Gastrocnemius medialis (tissue), 4 donors: ENCODE results near the gene PPP2R2B. TPM values are rescaled to one million over a fixed set of nuclear protein-coding genes. Genes with fewer than 3 reads are reported as not detected.

Experiments used
- ATAC-seq, 2 donors: fragments of 150-250 bp; one replicate each; pipeline ENCODE4 v1.9.1; 2016
- DNase-seq, 2 donors: peaks; one replicate each; pipeline ENCODE4 v3.0.0-alpha.2; 2019
- H3K27ac ChIP-seq, 4 donors: fragments of 200-600 bp; sonication (generic); 1 replicate in 1 of 4; 2 replicates in 3 of 4; pipeline ENCODE4 v1.5.1; 2016 to 2018; ENCODE audit warnings: mild to moderate bottlenecking in 2 of 4, moderate library complexity in 1 of 4
- H3K27me3 ChIP-seq, 3 donors: fragments of 200-600 bp; sonication (generic) in 2 of 3; 1 replicate in 1 of 3; 2 replicates in 2 of 3; pipeline versions ENCODE4 v1.5.1 to v1.6.0; 2016 to 2019; ENCODE audit warnings: mild to moderate bottlenecking in 1 of 3, moderate library complexity in 1 of 3
- H3K36me3 ChIP-seq, 2 donors: fragments of 200-600 bp; sonication (generic) in 1 of 2; one replicate each; pipeline ENCODE4 v1.5.1; 2017 to 2018
- H3K4me1 ChIP-seq, 2 donors: fragments of 200-600 bp; sonication (generic) in 1 of 2; one replicate each; pipeline ENCODE4 v1.5.1; 2016 to 2017; ENCODE audit warnings: mild to moderate bottlenecking in 2 of 2
- H3K4me3 ChIP-seq, 4 donors: fragments of 200-600 bp; sonication (generic) in 3 of 4; 1 replicate in 1 of 4; 2 replicates in 3 of 4; pipeline ENCODE4 v1.5.1; 2016 to 2019; ENCODE audit warnings: mild to moderate bottlenecking in 2 of 4
- H3K9me3 ChIP-seq, 3 donors: fragments of 200-600 bp; sonication (generic) in 2 of 3; 1 replicate in 1 of 3; 2 replicates in 2 of 3; pipeline ENCODE4 v1.5.1; 2016 to 2019
- CTCF ChIP-seq, 5 experiments: fragments of 450-650 bp in 3 of 5; fragments of 200-600 bp in 2 of 5; sonication (generic) in 2 of 5; IDR thresholded peaks in 4 of 5; conservative IDR thresholded peaks in 1 of 5; 1 replicate in 4 of 5; 2 replicates in 1 of 5; pipeline ENCODE4 v1.5.1; 2016 to 2019; ENCODE audit warnings: antibody characterized with exemption in 5 of 5, mild to moderate bottlenecking in 3 of 5, moderate library complexity in 3 of 5
- POLR2A ChIP-seq, 2 donors: fragments of 450-650 bp; IDR thresholded peaks; one replicate each; pipeline ENCODE4 v1.6.1; 2017; ENCODE audit warnings: antibody characterized with exemption in 2 of 2, mild to moderate bottlenecking in 2 of 2, moderate library complexity in 2 of 2
- in situ Hi-C, 4 donors: fragments of 200-750 bp; cut with MboI; loops; one replicate each; pipeline versions ENCODE4 v1.15.0 to v1.8.0; 2017; ENCODE audit warnings: low sequenced_read_pairs in 4 of 4
- intact Hi-C: fragments of 100-400 bp; cut with DNase I; formaldehyde crosslinking; loops from one replicate; pipeline ENCODE4 v1.15.1; 2023; ENCODE audit warnings: low total_unique reads
- total RNA-seq, 4 donors: library from RNA; depleted of rRNA; stranded (reverse); fragments of >200 nt; gene quantifications; one replicate each; pipeline versions ENCODE4 v1.1.0 to v1.2.3, GENCODE V29; 2016

The PPP2R2B gene
- total RNA-seq, 4 donors from 2014 or later = 0.04 to 0.76 (median 0.19) TPM; not detected in 1

GRCh38 chr5:146623666-146624065, 254.9 kb downstream of the PPP2R2B start:
- no peak for TF ChIP-seq CTCF (IDR thresholded peaks at IDR 0.05 in 4 of 5, conservative IDR thresholded peaks at IDR 0.05 in 1 of 5)
- TF ChIP-seq POLR2A (IDR thresholded peaks at IDR 0.05) = no peak
- no peak overlapping the region for H3K4me3 ChIP-seq
- no peaks in the 10 kb centered on the region for H3K4me1 ChIP-seq
- DNase-seq = no peak
- H3K27ac ChIP-seq = no peak overlapping the region
- ATAC-seq = no peak
- intact Hi-C loops = no loop called here
- in situ Hi-C loops = no loop called here
- H3K9me3 ChIP-seq = no peaks in the 10 kb centered on the region
- no peaks in the 10 kb centered on the region for H3K27me3 ChIP-seq
- H3K36me3 ChIP-seq = no peaks in the 10 kb centered on the region

GRCh38 chr5:146623009-146623408, 255.5 kb downstream of the PPP2R2B start:
- H3K27me3 ChIP-seq = no peaks in the 10 kb centered on the region
- intact Hi-C loops = no loop called here
- no peak for ATAC-seq

GRCh38 chr5:146622391-146622790, 256.2 kb downstream of the PPP2R2B start:
- intact Hi-C loops (no loop called here), in situ Hi-C loops (no loop called here)
- no peak for TF ChIP-seq CTCF (IDR thresholded peaks at IDR 0.05 in 4 of 5, conservative IDR thresholded peaks at IDR 0.05 in 1 of 5)
- TF ChIP-seq POLR2A (IDR thresholded peaks at IDR 0.05) = no peak
- ATAC-seq (no peak), DNase-seq (no peak)
- Histone ChIP-seq H3K27ac (no peak overlapping the region), H3K27me3 (no peaks in the 10 kb centered on the region), H3K36me3 (no peaks in the 10 kb centered on the region), H3K4me1 (no peaks in the 10 kb centered on the region), H3K9me3 (no peaks in the 10 kb centered on the region), H3K4me3 (no peak overlapping the region)

More at GRCh38 chr5:146623009-146623408, 255.5 kb downstream of the PPP2R2B start:
- Histone ChIP-seq H3K9me3 (no peaks in the 10 kb centered on the region), H3K36me3 (no peaks in the 10 kb centered on the region), H3K4me3 (no peak overlapping the region), H3K4me1 (no peaks in the 10 kb centered on the region), H3K27ac (no peak overlapping the region)
- TF ChIP-seq POLR2A (IDR thresholded peaks at IDR 0.05) = no peak
- TF ChIP-seq CTCF (IDR thresholded peaks at IDR 0.05 in 4 of 5, conservative IDR thresholded peaks at IDR 0.05 in 1 of 5) = no peak
- in situ Hi-C loops = no loop called here
- DNase-seq = no peak

- no peak for ATAC-seq
- H3K4me1 ChIP-seq = no peaks in the 10 kb centered on the region
- H3K9me3 ChIP-seq = peaks cover 0 to 2% (median 0%) of the 10 kb centered on the region in 3 donors
- no peak overlapping the region for H3K4me3 ChIP-seq
- intact Hi-C loops = no loop called here
- no peak for TF ChIP-seq POLR2A (IDR thresholded peaks at IDR 0.05)
- no peak for TF ChIP-seq CTCF (IDR thresholded peaks at IDR 0.05 in 4 of 5, conservative IDR thresholded peaks at IDR 0.05 in 1 of 5)
- no peak overlapping the region for H3K27ac ChIP-seq
- no peaks in the 10 kb centered on the region for H3K27me3 ChIP-seq
- H3K36me3 ChIP-seq = no peaks in the 10 kb centered on the region
- in situ Hi-C loops = no loop called here
- DNase-seq = no peak
Observed at GRCh38 chr5:146620669-146621051, 257.9 kb downstream of the PPP2R2B start.

- ATAC-seq (no peak), DNase-seq (no peak)
- intact Hi-C loops = no loop called here
- Histone ChIP-seq H3K4me1 (no peaks in the 10 kb centered on the region), H3K36me3 (no peaks in the 10 kb centered on the region), H3K4me3 (no peak overlapping the region), H3K27ac (no peak overlapping the region), H3K9me3 (peaks cover 0 to 2% (median 0%) of the 10 kb centered on the region in 3 donors), H3K27me3 (no peaks in the 10 kb centered on the region)
- TF ChIP-seq CTCF (IDR thresholded peaks at IDR 0.05 in 4 of 5, conservative IDR thresholded peaks at IDR 0.05 in 1 of 5) = no peak
- no peak for TF ChIP-seq POLR2A (IDR thresholded peaks at IDR 0.05)
- in situ Hi-C loops = no loop called here
Observed at GRCh38 chr5:146620031-146620668, 258.4 kb downstream of the PPP2R2B start.
